Measurements from ENCODE around the gene NFYC.

Gene NFYC

DNA sequence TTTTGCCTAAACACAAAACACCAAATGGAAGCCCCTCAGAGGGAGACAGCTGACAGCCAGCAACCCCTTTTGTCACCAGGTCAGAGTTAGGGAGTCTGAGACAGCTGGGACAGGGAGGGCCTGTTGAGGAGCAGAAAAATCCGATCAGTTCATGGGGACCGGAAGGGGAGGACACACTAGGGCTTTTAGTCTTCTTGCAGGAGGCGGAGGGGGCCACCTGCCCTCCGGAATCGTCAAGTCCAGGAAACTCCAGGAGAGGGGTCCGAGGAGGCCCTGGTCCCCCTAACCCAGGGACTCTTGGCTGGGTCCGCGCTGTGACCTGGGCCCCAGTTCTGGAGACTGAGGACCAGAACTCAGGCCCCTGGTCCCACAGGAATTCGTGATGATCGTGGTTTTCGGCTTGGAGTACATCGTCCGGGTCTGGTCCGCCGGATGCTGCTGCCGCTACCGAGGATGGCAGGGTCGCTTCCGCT is 126.3 kb downstream of the NFYC start:
- in situ Hi-C loops (cut with HindIII; ENCODE audit: low sequenced_read_pairs) = no loop called here

DNA sequence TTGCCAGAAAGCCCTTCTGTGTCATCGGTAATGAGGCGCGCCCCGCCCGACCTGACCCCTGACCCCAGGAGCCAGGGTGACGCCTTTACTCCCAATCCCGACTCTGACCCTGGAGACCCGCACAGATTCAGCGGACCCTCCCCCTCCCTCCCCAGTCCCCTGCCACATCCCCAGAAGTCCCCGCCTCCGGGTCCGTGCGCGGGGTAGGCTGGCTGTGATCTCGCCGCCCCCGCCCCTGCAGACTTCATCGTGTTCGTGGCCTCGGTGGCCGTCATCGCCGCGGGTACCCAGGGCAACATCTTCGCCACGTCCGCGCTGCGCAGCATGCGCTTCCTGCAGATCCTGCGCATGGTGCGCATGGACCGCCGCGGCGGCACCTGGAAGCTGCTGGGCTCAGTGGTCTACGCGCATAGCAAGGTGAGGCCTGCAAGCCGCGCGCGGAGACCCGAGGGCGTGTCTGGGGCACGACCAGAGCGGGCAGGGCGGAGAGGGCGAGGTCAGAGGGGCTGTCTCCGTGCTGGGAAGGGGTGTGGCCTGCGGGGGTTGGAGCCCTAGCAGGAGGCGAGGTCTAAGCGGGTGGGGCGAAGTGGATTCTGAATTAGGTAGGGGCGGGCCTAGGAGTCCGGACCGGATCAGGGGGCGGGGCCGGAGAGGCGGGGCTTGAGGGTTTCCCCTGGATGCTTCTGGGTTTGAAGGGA is 126.9 kb downstream of the NFYC start:
- in situ Hi-C loops (cut with HindIII; ENCODE audit: low sequenced_read_pairs) = no loop called here

DNA sequence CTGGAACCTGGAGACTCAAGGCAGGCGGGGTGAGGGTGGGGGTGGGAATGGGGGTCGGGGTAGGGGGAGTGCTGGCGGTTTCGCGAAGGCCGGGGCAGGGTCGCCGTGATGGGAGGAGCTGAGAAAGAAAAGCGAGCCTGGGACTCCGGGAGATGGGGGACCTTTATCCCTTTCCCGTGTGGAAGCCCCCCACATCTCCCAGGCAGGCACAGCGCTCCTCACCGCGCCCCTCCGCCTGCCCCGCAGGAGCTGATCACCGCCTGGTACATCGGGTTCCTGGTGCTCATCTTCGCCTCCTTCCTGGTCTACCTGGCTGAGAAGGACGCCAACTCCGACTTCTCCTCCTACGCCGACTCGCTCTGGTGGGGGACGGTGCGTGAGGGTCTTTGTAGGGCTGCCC is 127.6 kb downstream of the NFYC start:
- in situ Hi-C loops (cut with HindIII; ENCODE audit: low sequenced_read_pairs) = no loop called here

DNA sequence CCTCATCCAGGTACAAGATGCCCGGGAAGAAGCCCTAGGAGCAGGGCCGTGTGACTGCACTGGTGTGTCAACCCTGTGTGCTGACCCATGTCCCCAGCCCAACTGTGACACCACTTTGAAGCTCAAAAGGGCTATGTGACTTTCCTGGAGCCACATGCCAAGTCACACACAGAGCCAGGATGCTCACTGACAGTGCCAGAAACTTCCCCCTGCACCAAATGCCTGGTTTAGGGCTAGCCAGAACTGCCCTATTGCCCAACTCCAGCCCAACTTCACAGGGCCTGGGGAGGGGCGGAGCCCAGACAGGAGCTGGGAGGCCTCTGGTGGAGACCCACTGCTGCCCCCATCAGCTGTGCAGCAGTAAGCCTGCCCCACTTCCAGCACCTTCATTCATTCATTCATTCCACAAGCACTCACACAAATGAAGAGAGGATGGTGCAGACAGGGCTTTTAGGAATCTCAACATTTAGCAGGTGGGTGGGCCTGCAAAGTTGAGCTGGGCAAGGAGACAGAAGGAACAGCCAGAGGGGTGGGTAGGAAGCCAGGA is 128.8 kb downstream of the NFYC start:
- in situ Hi-C loops (cut with HindIII; ENCODE audit: low sequenced_read_pairs) = loop anchor here (5.0 kb wide), 1 partner anchor 33 kb away; no protein-coding TSS in a partner anchor

All from endothelial cell of hepatic sinusoid (primary cell).